A549 (cell line): ENCODE data around the gene ITM2C. TPM values are rescaled to one million over a fixed set of nuclear protein-coding genes. Genes with fewer than 3 reads are reported as not detected.

ENCODE experiments used
- ATAC-seq, 2 experiments: fragments of 200-7000 bp in 1 of 2; fragments of >200 bp in 1 of 2; cut with Nextera tagmentation in 1 of 2; cut with Tn5 transposase in 1 of 2; 3 replicates each; pipeline versions ENCODE4 v1.8.0 to v1.9.1; 2018 to 2020; ENCODE audit warnings: mild to moderate bottlenecking in 1 of 2, moderate library complexity in 1 of 2
- CTCF ChIA-PET: fragments of 300-600 bp; sonication (Branson Sonifier 250); formaldehyde crosslinking; extraction: SDS; loops from one replicate; lab custom pipeline; 2021; ENCODE audit warnings: antibody characterized with exemption, inconsistent platforms; lab: Yijun Ruan, JAX
- POLR2A ChIA-PET: fragments of 350-600 bp; formaldehyde crosslinking; extraction: SDS; loops from one replicate; lab custom pipeline; 2021; ENCODE audit warnings: antibody characterized with exemption, inconsistent platforms; lab: Yijun Ruan, JAX
- DNase-seq, 2 experiments: peaks; one replicate each; pipeline versions ENCODE4 v3.0.0 to v3.0.0-alpha.2; 2011 to 2016; ENCODE audit warnings: low read depth in 1 of 2, low spot score in 1 of 2
- FAIRE-seq: peaks from 2 replicates; lab custom pipeline; 2011; peaks lifted over from hg19 to GRCh38; lab: Jason Lieb, UNC
- H3K27ac ChIP-seq, 2 experiments: fragments of >200 bp; sonication (Bioruptor Twin); formaldehyde crosslinking; 3 replicates each; pipeline ENCODE4 v1.5.1; 2016 to 2017
- H3K4me1 ChIP-seq: fragments of >200 bp; sonication (Bioruptor Twin); formaldehyde crosslinking; 3 replicates; pipeline ENCODE4 v1.6.1; 2016
- H3K4me2 ChIP-seq: fragments of >200 bp; sonication (Bioruptor Twin); formaldehyde crosslinking; 3 replicates; pipeline ENCODE4 v1.6.1; 2016
- H3K4me3 ChIP-seq: fragments of >200 bp; sonication (Bioruptor Twin); formaldehyde crosslinking; 3 replicates; pipeline ENCODE4 v1.5.1; 2016
- H3K9me3 ChIP-seq: fragments of >200 bp; sonication (Bioruptor Twin); formaldehyde crosslinking; 3 replicates; pipeline ENCODE4 v1.6.1; 2016
- BCL3 ChIP-seq: fragments of >200 bp; sonication (Bioruptor Twin); formaldehyde crosslinking; IDR thresholded peaks from 3 replicates; pipeline ENCODE4 v1.6.1; 2016
- CBX8 ChIP-seq: fragments of 200-600 bp; sonication (generic); IDR thresholded peaks from 2 replicates; pipeline ENCODE4 v1.6.1; 2016
- CEBPB ChIP-seq, 2 experiments: fragments of >200 bp in 1 of 2; sonication (Bioruptor Twin) in 1 of 2; formaldehyde crosslinking in 1 of 2; IDR thresholded peaks; 2 replicates each; pipeline ENCODE4 v1.6.1; 2012 to 2016
- CHD4 ChIP-seq: fragments of 200-600 bp; sonication (generic); IDR thresholded peaks from 2 replicates; pipeline ENCODE4 v1.6.1; 2016; ENCODE audit warnings: antibody characterized with exemption, mild to moderate bottlenecking, borderline replicate concordance
- CTCF ChIP-seq: fragments of >200 bp; sonication (Bioruptor Twin); formaldehyde crosslinking; IDR thresholded peaks from 3 replicates; pipeline ENCODE4 v1.5.1; 2016
- EHF ChIP-seq: fragments of 250-450 bp; sonication (Bioruptor Pico); IDR thresholded peaks from 2 replicates; pipeline ENCODE4 v1.5.0; 2020; ENCODE audit warnings: mild to moderate bottlenecking
- FOSL2 ChIP-seq, 2 experiments: fragments of 450-650 bp in 1 of 2; fragments of >200 bp in 1 of 2; sonication (Bioruptor Twin) in 1 of 2; formaldehyde crosslinking; IDR thresholded peaks; 2 replicates each; pipeline versions ENCODE4 v1.5.0 to v1.6.1; 2016 to 2020; ENCODE audit warnings: mild to moderate bottlenecking in 1 of 2, moderate library complexity in 1 of 2
- HDAC2 ChIP-seq: fragments of 200-600 bp; sonication (generic); IDR thresholded peaks from 2 replicates; pipeline ENCODE4 v1.6.1; 2016
- HOXA7 ChIP-seq: fragments of 250-450 bp; sonication (Bioruptor Pico); IDR thresholded peaks from 2 replicates; pipeline ENCODE4 v1.5.0; 2020; ENCODE audit warnings: mild to moderate bottlenecking, moderate library complexity
- HOXB5 ChIP-seq: fragments of 250-450 bp; sonication (Bioruptor Pico); IDR thresholded peaks from 2 replicates; pipeline ENCODE4 v1.5.0; 2020; ENCODE audit warnings: mild to moderate bottlenecking, moderate library complexity
- JUN ChIP-seq, 2 experiments: fragments of >200 bp; sonication (Bioruptor Twin); formaldehyde crosslinking; IDR thresholded peaks; 2 replicates in 1 of 2; 3 replicates in 1 of 2; pipeline ENCODE4 v1.6.1; 2016 to 2017
- KDM1A ChIP-seq: fragments of 200-600 bp; sonication (generic); IDR thresholded peaks from 2 replicates; pipeline ENCODE4 v1.6.1; 2016; ENCODE audit warnings: low read depth, mild to moderate bottlenecking
- KDM5A ChIP-seq: fragments of 200-600 bp; sonication (generic); IDR thresholded peaks from 2 replicates; pipeline ENCODE4 v1.6.1; 2016; ENCODE audit warnings: antibody characterized with exemption, mild to moderate bottlenecking
- MYC ChIP-seq: IDR thresholded peaks from 2 replicates; pipeline ENCODE4 v1.6.1; 2012; ENCODE audit warnings: mild to moderate bottlenecking, inconsistent platforms, low read length, improper control_type of control experiment, borderline replicate concordance
- NFE2L2 ChIP-seq: fragments of 150-350 bp; conservative IDR thresholded peaks from 2 replicates; pipeline ENCODE4 v1.6.1; 2014; ENCODE audit warnings: low read length
- POLR2AphosphoS2 ChIP-seq: conservative IDR thresholded peaks from 2 replicates; pipeline ENCODE4 v1.6.1; 2012; ENCODE audit warnings: low read length, improper control_type of control experiment, inconsistent platforms
- REST ChIP-seq: fragments of 200-600 bp; sonication (generic); IDR thresholded peaks from 2 replicates; pipeline ENCODE4 v1.6.1; 2016; ENCODE audit warnings: antibody characterized with exemption, mild to moderate bottlenecking, moderate library complexity
- SMC3 ChIP-seq: fragments of >200 bp; sonication (Bioruptor Twin); formaldehyde crosslinking; IDR thresholded peaks from 3 replicates; pipeline ENCODE4 v1.6.1; 2018; ENCODE audit warnings: inconsistent platforms
- USF2 ChIP-seq: fragments of 450-650 bp; IDR thresholded peaks from 2 replicates; pipeline ENCODE4 v1.6.1; 2014; ENCODE audit warnings: antibody characterized with exemption
- ZFP36 ChIP-seq: fragments of 450-650 bp; IDR thresholded peaks from 2 replicates; pipeline ENCODE4 v1.6.1; 2014; ENCODE audit warnings: borderline replicate concordance; ENCODE audit not compliant: partially characterized antibody
- ZSCAN20 ChIP-seq: fragments of 250-450 bp; sonication (Bioruptor Pico); IDR thresholded peaks from 2 replicates; pipeline ENCODE4 v1.8.0; 2022; ENCODE audit warnings: mild to moderate bottlenecking, moderate library complexity
- WGBS: methylation state at CpG from one replicate; pipeline ENCODE4 v1.1.6; 2017; ENCODE audit errors: missing lambda C conversion rate; 5-methylcytosine and 5-hydroxymethylcytosine counted together
- polyA plus RNA-seq, 4 experiments: library from polyadenylated mRNA; depleted of rRNA in 3 of 4; stranded (reverse); fragments of >200 nt; fragmentation: RNase III in 1 of 4; extraction: RNeasy Plus Mini Kit Qiagen cat#74134 plus additional on column Dnase treatment in 1 of 4; gene quantifications; 2 replicates in 3 of 4; 3 replicates in 1 of 4; pipeline ENCODE4 v1.2.3, GENCODE V29; 2011 to 2017

The ITM2C gene
- polyA plus RNA-seq, 2 of the 4 experiments (the other 2 are of a cell fraction) = 84.0 to 88.1 TPM

GRCh38 chr2:230903231-230904150 is 38.7 kb downstream of the ITM2C start:
- Histone ChIP-seq H3K4me1 (peaks cover 6% of the 10 kb centered on the region), H3K4me2 (no peak overlapping the region), H3K4me3 (no peak overlapping the region), H3K9me3 (no peaks in the 10 kb centered on the region), H3K27ac (no peak overlapping the region)
- FAIRE-seq (no peak), DNase-seq (no peak), ATAC-seq (no peak)
- CTCF ChIA-PET = interaction anchor here (0.5 to 4.3 kb wide), 13 partner anchors 9 to 149 kb away, joined by 3 to 64 read pairs (median 5); no protein-coding TSS in a partner anchor
- TF ChIP-seq EHF (no peak), KDM1A (no peak), SMC3 (no peak), ZFP36 (no peak), HDAC2 (no peak), BCL3 (no peak), HOXB5 (CRISPR knock-in tag) (no peak)
- WGBS = 68% methylated on average over 19 of the region's 19 CpGs
- POLR2A ChIA-PET = no interaction called here

GRCh38 chr2:230904856-230905447 is 40.2 kb downstream of the ITM2C start:
- no peaks in the 10 kb centered on the region for H3K9me3 ChIP-seq
- DNase-seq (no peak), ATAC-seq (no peak), FAIRE-seq (no peak)
- H3K4me1 ChIP-seq = peaks cover 12% of the 10 kb centered on the region
- TF ChIP-seq FOSL2 (IDR thresholded peaks at IDR 0.05) (no peak), FOSL2 (CRISPR knock-in tag; IDR thresholded peaks at IDR 0.05) (no peak), CEBPB (IDR thresholded peaks at IDR 0.05) (no peak), ZSCAN20 (no peak), POLR2AphosphoS2 (no peak), REST (no peak), CTCF (no peak), JUN (IDR thresholded peaks at IDR 0.05) (no peak), CBX8 (no peak), KDM5A (no peak), HOXB5 (CRISPR knock-in tag) (no peak), HOXA7 (no peak), MYC (no peak), NFE2L2 (no peak), USF2 (no peak), BCL3 (no peak), CHD4 (no peak)
- WGBS = 78% methylated on average over 13 of the region's 15 CpGs
- no peak overlapping the region for H3K27ac ChIP-seq
- H3K4me3 ChIP-seq = no peak overlapping the region
- CTCF ChIA-PET = interaction anchor here (1.0 to 4.2 kb wide), 4 partner anchors 9 to 148 kb away, joined by 3 to 34 read pairs (median 10); no protein-coding TSS in a partner anchor
- POLR2A ChIA-PET = no interaction called here
- H3K4me2 ChIP-seq = no peak overlapping the region
